Putamen (tissue), 1 donor: ENCODE results near the gene SLC35B2.
A peak's percentile ranks its signal among the peaks of the same experiment; 100 is the strongest.

Source experiments
- DNase-seq: peaks from one replicate; pipeline ENCODE4 v3.0.0-alpha.2; 2016; ENCODE audit warnings: low spot score

The SLC35B2 gene

DNA sequence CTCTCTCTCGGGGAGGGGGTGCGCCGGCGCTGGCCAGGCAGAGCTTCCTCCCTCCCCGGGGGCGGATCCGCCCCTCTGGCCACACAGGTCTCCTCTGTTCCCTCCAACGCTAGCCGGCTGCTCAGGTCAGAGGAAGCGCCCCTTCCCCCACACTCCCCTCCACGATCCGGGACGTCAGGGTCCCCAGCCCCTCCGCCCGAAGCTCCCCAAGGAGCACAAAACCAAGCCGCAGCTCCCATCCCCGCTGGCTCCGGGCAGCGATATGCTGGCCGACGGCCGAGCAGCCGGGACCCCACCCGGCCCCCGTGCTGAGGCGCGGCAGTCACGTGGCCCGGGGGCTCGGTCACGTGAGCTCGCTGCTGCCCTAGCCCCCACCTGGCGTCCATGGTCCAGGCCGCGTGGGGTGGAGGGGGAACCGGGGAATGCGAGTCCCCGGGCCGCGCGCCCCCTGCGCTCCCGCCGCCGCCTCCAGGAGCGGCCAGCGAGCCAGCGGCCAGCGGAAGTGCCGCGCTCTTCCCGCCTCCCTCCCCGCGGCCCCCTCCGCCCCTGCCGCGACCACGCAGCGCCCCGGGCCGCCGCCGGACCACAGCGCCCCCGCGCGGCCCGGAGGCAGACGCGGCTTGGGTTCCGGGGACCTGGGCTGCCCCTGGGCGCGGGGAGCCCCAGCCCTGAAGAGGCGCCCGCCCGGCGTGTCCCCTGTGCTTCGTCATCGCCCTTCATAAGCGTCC, at the start of gene SLC35B2:
SLC35B2 (minus strand) TSS at position 504 of the 728 bp plus-strand sequence; CDS start at position 386, 118 bp downstream.
- DNase-seq = peak; percentile 94

DNA sequence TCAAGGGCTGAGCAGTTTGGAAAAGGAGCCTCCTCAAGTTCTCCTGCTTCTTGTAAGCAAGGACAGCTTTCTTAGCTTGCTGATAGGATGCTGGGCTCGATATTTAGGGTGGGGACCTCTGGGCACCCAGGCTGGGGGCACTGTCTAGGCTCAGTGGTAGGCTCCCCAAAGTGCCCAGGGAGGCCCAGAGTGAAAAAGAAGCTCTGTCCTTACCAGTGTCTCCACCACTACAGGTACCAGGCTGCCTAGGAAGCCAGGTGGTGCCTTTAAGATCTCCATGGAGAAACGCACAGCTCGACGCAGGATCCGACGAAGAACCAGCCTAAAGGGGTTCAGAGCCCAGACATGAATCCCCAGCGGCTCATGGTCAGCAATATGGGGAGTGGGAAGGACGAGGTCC, 49.4 kb upstream of the SLC35B2 start:
- DNase-seq = no peak

GRCh38 chr6:44305200-44305725, 47.9 kb upstream of the SLC35B2 start:
- DNase-seq = no peak

DNA sequence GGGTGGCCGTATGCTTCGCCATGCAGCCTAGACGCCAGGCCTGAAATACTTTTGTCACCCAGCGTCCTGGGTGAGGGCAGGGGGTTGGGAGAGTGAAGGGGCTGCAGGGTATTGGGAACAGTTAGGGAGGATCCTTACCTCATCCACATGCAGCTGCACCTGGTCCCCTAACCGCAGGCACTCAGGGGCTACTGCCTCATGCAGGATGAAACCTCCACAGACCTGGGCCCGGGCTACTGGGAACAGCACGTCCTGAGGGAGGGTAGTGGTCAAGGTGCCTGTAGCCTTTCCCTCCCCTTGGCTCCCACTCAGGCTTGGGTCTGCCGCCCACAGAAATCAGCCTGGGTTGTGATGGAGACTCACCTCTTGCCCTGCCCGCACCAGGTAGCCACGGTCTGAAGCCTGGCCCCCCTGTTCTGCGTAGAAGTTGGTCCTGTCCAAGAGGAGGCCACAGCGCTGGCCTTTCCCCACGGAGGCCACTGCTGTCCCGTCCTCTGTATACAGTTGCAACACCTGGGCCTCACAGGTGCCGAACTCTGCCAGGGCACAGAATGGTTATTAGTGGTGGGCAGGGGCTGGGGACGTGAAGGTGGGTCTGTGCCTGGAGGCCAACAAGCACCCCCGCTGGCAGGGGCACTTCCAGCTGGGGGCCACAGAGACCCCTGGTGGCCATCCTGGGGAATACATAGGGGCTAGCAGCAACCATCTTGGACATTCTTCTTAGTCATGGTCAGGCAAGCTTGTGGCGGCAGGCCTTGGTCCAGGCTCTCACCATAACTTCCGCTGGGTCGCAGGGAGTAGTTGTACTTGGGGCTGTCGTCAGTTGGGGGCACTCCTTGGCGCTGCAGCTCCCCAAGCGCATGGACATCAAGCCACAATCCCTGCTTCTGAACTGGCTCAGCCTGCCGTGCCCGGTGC, 47.2 kb upstream of the SLC35B2 start:
- no peak for DNase-seq

GRCh38 chr6:44303842-44304241, 46.5 kb upstream of the SLC35B2 start:
- no peak for DNase-seq

DNA sequence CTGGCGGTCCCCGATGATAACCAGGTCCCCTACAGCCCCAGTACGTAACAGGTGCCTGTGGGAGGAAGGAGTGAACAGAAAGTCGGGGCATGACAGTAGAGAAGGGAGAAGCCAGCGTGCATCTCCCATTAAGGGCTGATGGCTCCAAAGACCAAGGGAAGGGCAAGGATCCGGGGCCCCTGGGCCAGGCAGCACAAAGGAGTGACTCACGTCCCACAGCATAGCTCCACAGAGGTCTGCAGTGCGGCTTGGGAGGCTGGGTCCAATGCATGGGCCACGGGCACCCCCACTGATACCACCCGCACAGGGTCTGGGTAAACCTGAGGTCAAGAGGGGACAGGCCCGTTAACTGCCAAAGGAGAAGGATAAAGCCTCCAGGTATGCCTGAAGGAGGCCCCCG, 45.5 kb upstream of the SLC35B2 start:
- DNase-seq = no peak

GRCh38 chr6:44301782-44302564, 44.6 kb upstream of the SLC35B2 start:
- no peak for DNase-seq

DNA sequence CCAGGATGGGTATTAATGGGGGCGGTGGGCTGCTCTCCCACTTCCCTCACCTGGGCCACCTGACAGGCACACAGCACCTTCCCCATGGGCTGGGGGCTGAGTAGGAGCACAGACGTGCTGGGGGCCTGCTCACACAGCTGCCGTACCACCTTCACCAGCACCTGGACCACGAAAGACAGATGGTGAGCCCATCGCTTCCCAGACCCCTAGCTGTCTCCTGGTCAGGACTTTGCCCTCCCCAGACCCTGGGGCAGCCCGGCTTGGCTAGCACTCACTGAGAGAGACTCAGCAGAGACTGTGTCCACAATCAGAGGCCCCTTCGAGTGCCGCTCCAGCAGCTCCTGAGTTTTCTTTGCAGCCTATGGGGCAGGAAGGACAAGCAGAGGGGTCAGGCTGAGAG, 43.8 kb upstream of the SLC35B2 start:
- no peak for DNase-seq

DNA sequence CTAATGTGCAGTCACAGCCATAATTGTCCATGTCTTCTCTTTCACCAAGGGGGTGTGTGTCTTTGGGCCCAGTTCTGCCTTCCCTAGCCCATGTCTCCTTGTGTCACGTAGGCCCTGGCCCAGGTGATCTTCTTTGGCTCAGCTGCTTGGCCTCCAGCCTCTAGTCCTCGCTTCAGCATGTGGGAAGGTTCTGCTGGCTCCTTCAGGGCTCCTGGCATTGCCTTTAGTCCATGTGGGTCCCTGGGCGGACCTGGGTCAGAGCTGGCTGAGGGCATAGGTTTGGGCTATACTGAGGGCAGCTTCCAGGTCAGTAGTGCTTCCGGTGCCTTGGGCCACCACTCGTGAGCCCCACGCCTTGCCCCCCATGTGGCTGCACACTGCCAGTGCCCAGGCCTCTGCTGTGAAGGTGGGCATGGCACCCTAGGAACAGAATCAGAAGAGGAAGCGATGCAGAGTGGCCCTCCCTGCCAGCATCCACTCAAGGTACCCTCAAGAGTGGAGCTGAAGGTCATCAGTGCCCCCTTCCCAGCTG, 43.0 kb upstream of the SLC35B2 start:
- DNase-seq = no peak

DNA sequence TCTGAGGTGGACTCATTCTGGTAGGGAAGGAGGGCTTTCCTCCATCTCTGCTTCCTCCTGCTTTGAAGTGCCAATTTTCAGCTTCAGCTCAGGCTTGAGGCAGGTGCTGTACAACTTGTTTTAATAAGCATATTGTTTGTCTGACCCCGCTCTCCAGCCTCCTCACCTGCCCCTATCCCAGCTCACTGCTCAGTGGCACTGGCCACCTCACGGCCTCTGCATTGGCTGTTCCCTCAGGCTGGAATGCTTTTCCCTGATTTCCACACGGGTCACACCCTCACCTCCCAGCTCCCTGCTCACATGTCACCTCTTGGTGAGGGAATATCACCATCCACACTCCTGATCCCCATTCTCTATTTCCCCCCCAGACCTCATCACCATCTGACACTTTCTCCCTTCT, 41.5 kb upstream of the SLC35B2 start:
- DNase-seq = no peak

GRCh38 chr6:44298055-44298803, 40.9 kb upstream of the SLC35B2 start:
- no peak for DNase-seq

GRCh38 chr6:44297063-44298038, 40.0 kb upstream of the SLC35B2 start:
- DNase-seq = peak; percentile 47

GRCh38 chr6:44294832-44295791, 37.8 kb upstream of the SLC35B2 start:
- no peak for DNase-seq

DNA sequence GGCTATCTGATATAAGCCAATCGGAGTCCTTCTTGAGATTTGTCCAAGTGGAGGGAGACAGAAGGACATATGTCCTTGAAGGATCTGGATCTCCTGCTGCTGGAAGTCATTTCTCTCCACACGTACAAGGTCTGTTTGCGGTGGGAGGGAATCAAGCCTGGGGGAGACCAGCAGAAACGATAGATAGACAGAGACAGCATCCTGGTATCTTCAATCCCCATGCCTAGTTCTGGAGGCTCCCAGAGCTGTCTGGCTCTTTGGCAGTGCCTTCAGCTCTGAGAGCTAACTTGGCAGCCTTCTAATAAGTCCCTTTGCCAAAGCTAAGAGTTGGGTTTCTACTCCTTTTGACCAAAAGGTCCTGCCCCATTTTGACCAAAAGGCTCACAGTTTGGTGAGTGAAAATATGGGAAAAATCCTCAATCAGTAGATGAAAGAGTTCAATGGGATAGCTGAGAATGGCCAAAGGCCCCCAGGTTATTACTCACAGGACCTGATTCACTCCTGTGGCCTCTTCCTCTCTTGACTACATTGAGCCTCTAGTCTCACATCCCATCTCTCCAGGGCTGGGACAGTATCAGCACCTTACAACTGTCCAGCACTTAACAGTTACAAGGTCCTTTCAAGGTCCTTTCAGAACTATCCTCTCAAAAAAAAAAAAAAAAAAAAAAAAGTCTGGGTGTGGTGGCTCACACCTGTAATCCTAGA, 35.5 kb upstream of the SLC35B2 start:
- no peak for DNase-seq

DNA sequence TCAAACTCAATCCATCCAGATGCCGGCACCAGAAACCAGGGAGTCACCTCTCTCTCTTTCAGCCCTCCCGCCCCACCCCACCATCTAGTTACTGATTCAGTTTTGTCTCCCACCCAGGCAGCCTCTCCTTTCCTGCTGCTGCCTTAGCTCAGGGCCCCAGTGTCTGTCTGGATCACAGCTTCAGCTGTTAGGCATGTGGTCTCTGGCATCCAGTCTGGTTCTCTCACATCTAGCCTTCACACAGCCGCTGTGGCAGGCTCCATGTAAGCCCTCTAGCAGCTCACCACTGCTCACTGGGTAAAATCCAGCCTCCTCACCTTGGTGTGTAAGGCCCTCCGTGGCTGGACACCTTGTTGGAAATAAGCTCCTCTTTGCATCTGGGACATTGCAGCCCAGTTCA, 34.5 kb upstream of the SLC35B2 start:
- no peak for DNase-seq

DNA sequence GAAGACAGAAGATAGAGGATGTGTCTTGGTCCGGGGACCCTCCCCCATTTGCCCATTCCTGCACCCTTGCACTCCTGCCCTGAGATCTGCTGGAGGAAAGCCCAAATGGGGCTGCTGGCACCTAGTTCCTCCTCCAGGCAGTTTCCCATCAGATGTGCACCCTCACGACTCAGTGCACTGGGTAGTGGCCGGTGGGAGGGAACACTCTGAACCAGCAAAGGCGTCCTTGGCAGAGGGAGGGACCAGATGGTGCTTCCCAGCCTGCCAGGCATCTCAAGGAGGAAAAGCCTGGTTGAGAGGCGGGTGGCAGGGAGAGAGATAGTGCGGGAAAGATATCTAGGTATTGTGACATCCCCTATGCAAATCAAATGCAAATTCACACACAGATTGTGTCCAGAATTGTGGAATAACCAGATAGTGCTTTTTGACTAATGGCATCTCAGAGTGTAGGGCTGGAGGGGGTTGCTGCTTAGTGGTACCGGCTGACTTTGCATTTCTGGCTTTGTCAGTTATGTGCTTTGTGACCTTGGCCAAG, 32.5 kb upstream of the SLC35B2 start:
- DNase-seq = no peak

DNA sequence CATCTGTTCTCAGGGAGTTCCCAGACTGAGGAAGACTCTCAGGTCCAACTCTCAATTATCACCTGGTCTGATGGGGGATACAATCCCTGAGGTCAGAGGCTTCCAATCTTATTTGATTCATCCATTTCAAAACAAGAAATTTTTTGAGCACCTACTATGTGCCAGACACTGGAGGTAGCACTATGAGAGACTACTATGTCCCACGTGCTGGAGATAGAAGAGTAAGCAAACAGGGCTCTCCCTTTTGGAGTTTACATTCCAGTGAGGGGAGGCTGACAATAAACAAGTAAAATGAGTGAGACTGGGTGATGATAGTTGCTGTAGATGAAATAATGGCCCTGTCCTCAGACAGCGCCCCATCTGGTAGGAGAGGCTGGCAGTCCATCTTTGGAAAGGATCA, 29.4 kb upstream of the SLC35B2 start:
- no peak for DNase-seq

DNA sequence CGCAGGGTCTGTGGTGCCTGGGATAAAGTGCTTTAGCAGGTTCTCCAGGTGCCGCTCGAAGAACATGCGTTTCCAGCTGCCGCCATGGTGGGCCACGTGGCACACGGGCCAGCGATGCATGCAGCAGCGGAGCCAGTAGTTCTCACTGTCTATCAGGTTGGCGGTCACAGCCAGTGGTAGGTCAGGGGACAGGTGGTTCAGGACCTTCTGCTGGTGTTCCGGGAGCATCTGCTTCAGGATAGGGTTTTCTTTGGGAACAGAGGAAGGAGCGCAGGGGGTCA, 28.9 kb upstream of the SLC35B2 start:
- DNase-seq = no peak
